Suppressor macrophage treated with lipopolysaccharide for 4 hours (primary cell): ENCODE measurements around the gene FNIP2.
"Not testable (repeated sequence)": the region's sequence is repeated elsewhere in the genome, so short reads cannot be mapped to it uniquely, and the experiment has no call there.

Experiments
- DNase-seq: peaks from one replicate; pipeline ENCODE4 v3.0.0-alpha.2; 2020

Gene FNIP2

GRCh38 chr4:158817562-158818296 lies 48.9 kb downstream of the FNIP2 start:
- DNase-seq = peak; percentile 91

GRCh38 chr4:158818560-158819140 lies 49.8 kb downstream of the FNIP2 start:
- DNase-seq = peak; percentile 62

- peak; percentile 72 for DNase-seq
Measured at GRCh38 chr4:158819942-158820786, 51.3 kb downstream of the FNIP2 start.

GRCh38 chr4:158821228-158821971 lies 52.6 kb downstream of the FNIP2 start:
- peak; percentile 95 for DNase-seq

- no peak for DNase-seq
Measured at GRCh38 chr4:158822348-158822747, 53.5 kb downstream of the FNIP2 start.

- peak; percentile 94 for DNase-seq
Measured at GRCh38 chr4:158823461-158823873, 54.6 kb downstream of the FNIP2 start.

- DNase-seq = no peak
Measured at GRCh38 chr4:158824425-158825274, 55.8 kb downstream of the FNIP2 start.

GRCh38 chr4:158825433-158826036 lies 56.7 kb downstream of the FNIP2 start:
- no peak for DNase-seq

- no peak for DNase-seq
Measured at GRCh38 chr4:158826057-158826456, 57.2 kb downstream of the FNIP2 start.

- no peak for DNase-seq
Measured at GRCh38 chr4:158826882-158827281, 58.1 kb downstream of the FNIP2 start.

- DNase-seq = no peak
Measured at GRCh38 chr4:158827543-158827981, 58.7 kb downstream of the FNIP2 start.

GRCh38 chr4:158828151-158828550 lies 59.3 kb downstream of the FNIP2 start:
- not testable (repeated sequence) for DNase-seq

GRCh38 chr4:158829254-158829653 lies 60.4 kb downstream of the FNIP2 start:
- no peak for DNase-seq

- DNase-seq = no peak
Measured at GRCh38 chr4:158833602-158834001, 64.8 kb downstream of the FNIP2 start.

- DNase-seq = no peak
Measured at GRCh38 chr4:158835226-158836001, 66.6 kb downstream of the FNIP2 start.

- no peak for DNase-seq
Measured at GRCh38 chr4:158836002-158836369, 67.2 kb downstream of the FNIP2 start.

GRCh38 chr4:158836828-158837449 lies 68.1 kb downstream of the FNIP2 start:
- DNase-seq = no peak

GRCh38 chr4:158837527-158838141 lies 68.8 kb downstream of the FNIP2 start:
- DNase-seq = no peak

GRCh38 chr4:158840131-158840530 lies 71.3 kb downstream of the FNIP2 start:
- DNase-seq = no peak

GRCh38 chr4:158841540-158841939 lies 72.7 kb downstream of the FNIP2 start:
- no peak for DNase-seq
